WI38 (cell line): ENCODE data around the gene PTK7.

Experiments
- H3K4me3 ChIP-seq: 2 replicates; pipeline ENCODE4 v1.5.1; 2011; ENCODE audit warnings: low read depth, mild to moderate bottlenecking, control low read depth, low read length
- TF ChIP-seq, protein P1 (sequence below): IDR thresholded peaks from 2 replicates; pipeline ENCODE4 v1.5.1; 2012; ENCODE audit warnings: low read depth, mild to moderate bottlenecking, control low read depth, low read length

The PTK7 gene

DNA sequence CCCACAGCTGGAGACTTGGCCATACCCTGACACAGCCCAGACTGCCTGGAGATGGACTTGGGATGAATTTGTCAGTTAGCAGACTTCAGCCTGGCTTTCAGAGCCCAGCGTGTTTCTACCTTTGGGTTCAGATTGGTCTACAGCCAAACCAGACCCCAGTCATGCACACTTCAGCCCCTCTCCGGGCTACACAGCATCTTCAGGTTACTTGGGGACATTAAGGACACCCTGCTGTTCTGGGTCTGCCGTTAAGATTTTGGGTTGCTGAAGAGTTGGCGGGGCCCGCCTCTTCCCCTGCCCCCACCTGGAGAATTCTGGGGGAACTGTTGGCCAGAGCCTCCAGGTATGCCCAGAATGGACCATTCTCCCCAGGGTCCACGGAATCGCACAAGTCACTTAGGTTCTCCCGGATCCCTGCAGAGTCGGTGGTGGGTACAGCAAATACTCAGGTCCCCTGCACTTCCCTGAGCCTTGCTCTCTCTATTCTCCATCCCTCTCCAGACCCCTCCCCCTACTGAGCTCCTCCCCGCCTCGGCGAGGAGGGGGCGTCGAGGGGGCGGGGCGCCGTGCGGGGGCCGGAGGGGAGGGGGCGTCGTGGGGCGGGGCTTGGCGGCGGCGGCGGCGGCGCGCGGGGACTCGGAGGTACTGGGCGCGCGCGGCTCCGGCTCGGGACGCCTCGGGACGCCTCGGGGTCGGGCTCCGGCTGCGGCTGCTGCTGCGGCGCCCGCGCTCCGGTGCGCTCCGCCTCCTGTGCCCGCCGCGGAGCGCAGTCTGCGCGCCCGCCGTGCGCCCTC lies at the start of gene PTK7:
Gene PTK7 (plus strand): TSS at position 645 of the 794 bp plus-strand sequence. CDS start 175 bp downstream, outside the sequence.
- TF ChIP-seq, protein P1, sequence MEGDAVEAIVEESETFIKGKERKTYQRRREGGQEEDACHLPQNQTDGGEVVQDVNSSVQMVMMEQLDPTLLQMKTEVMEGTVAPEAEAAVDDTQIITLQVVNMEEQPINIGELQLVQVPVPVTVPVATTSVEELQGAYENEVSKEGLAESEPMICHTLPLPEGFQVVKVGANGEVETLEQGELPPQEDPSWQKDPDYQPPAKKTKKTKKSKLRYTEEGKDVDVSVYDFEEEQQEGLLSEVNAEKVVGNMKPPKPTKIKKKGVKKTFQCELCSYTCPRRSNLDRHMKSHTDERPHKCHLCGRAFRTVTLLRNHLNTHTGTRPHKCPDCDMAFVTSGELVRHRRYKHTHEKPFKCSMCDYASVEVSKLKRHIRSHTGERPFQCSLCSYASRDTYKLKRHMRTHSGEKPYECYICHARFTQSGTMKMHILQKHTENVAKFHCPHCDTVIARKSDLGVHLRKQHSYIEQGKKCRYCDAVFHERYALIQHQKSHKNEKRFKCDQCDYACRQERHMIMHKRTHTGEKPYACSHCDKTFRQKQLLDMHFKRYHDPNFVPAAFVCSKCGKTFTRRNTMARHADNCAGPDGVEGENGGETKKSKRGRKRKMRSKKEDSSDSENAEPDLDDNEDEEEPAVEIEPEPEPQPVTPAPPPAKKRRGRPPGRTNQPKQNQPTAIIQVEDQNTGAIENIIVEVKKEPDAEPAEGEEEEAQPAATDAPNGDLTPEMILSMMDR: no peak
- peak within 1 kb of the TSS; percentile 93 for H3K4me3 ChIP-seq

- H3K4me3 ChIP-seq: no peak overlapping the region
- TF ChIP-seq, protein P1: no peak
Measured at GRCh38 chr6:43026365-43026764, 49.7 kb upstream of the PTK7 start.

- no peak overlapping the region for H3K4me3 ChIP-seq
- TF ChIP-seq, protein P1: no peak
Measured at GRCh38 chr6:43029120-43029519, 47.0 kb upstream of the PTK7 start.

DNA sequence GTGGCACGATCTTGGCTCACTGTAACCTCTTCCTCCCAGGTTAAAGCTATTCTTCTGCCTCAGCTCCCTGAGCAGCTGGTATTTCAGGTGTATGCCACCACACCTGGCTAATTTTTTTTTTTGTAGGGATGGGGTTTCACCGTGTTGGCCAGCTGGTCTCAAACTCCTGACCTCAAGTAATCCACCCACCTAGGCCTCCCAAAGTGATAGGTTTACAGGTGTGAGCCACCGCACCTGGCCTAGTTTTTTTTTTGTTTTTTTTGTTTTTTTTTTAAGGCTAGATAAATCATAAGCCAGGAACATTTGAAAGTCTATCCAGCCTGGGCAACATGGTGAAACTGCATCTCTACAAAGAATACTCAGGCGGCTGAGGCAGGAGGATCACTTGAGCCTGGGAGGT lies 43.8 kb upstream of the PTK7 start:
- TF ChIP-seq, protein P1: no peak
- H3K4me3 ChIP-seq: no peak overlapping the region

DNA sequence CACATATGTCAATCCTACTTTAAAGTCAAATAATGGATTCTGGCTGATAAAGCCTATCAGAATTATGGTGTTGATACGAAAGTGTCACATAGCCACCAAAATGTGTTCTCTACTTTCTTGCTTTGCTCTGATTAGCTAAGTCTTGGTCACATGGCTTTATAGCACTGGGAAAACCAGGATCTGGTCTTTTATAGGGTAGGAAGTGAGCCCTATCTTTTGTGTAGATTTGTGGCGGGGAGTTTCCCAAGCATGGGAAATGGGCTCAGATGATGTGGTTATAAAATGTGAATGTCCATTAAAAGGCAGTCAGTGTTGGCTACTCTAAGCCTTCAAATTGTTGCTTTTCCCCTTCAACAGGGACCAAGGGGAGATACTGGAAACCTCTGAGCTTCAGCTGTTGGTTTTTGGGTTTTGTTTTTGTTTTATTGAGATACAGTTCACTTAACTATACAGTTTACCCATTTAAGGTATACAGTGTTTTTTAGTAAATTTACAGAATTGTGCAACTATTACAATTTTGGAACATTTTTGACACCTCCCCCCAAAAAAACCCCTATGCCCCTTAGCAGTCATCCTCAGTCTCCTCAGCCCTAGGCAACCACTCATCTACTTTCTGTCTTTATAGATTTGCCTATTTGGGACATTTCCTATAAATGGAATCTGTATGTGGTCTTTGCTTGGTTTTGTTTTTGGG lies 42.5 kb upstream of the PTK7 start:
- H3K4me3 ChIP-seq: no peak overlapping the region
- TF ChIP-seq, protein P1: no peak

DNA sequence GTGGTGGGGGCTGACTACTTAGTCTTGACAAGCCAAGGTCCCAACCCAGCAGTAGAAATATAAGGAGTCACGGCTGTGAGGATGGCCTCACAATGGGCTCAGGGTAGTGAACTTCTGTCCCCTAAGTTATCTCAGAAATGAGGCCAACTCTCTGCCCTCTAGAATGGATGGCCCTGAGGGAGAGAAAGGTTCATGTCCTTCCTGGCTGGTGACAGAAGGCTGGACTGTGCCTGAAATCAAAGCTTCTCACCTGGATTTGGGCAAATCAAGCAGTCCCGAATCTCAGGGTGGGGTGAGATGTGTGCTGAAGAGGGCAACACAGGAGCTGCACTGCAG lies 42.0 kb upstream of the PTK7 start:
- no peak overlapping the region for H3K4me3 ChIP-seq
- TF ChIP-seq, protein P1: no peak
